Measurements from ENCODE around the gene NANOGP8.
"Not testable (repeated sequence)": the region's sequence is repeated elsewhere in the genome, so short reads cannot be mapped to it uniquely, and the experiment has no call there.

The NANOGP8 gene, protein sequence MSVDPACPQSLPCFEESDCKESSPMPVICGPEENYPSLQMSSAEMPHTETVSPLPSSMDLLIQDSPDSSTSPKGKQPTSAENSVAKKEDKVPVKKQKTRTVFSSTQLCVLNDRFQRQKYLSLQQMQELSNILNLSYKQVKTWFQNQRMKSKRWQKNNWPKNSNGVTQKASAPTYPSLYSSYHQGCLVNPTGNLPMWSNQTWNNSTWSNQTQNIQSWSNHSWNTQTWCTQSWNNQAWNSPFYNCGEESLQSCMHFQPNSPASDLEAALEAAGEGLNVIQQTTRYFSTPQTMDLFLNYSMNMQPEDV

DNA sequence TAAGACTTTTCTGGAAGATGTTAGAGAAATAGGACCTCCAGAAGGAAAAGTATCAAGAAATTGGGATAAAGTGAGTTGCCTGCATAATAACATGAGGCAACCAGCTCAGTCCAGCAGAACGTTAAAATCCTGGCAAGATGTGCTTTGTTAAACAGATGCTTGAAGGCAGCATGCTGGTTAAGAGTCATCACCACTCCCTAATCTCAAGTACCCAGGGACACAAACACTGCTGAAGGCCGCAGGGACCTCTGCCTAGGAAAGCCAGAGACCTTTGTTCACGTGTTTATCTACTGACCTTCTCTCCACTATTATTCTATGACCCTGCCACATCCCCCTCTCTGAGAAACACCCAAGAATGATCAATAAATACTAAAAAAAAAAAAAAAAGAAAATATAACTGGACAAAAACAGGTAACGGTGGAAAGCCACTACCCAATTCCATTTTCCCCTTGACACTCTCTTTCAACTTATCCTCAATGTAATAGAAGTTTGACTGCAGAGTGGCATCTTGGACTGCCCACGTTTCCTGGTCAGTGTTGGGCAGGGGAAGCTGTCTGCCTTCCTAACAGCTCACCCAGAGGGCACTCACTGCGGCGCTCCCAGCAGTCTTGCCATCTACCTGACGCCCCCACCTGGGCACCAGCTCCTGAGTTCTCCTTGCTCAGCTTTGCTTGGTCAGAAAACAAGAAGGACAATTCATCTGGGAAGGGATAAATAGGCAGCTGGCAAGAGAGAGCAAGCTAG, at the start of gene NANOGP8:
Gene NANOGP8, minus strand, starts transcription at position 120 of the 744 bp plus-strand sequence. CDS start 185 bp downstream, outside the sequence.
- not testable (repeated sequence) for DNase-seq

DNA sequence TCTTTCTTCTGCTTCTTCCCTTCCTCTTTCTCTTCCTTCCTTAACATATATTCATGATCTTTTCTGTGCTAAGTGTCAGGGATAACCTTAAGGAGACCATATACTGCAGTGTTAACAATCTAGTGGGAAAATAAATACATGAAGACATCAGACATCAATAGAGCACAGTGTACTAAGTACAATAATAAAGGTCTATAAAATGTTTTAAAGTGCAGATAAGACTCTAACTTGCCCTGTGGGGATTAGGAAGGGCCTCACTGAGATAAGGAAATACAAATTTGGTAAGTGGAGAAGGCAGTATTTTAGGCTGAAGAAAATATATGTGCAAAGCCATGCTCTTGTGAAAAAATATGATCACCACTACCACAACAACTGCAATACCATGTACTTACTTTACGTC, 49.2 kb upstream of the NANOGP8 start:
- no peak for DNase-seq

DNA sequence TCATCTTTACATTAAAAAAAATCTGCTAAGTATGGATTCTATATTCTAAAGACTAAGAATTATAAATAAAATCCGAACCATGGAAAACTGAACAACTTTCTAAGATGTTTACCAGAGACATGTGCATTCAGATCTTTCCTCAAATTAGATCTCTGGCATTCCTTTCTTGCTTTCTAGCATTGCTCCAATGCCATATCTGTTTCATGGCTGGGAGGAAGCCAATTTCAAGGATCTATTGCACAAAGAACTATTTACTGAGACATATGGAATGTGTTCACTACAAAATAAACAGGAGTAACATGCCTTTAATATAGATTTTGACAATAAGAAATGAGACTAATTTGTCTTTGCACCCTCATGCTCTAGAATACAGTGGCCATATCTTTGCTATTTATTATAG, 45.1 kb upstream of the NANOGP8 start:
- DNase-seq = no peak

DNA sequence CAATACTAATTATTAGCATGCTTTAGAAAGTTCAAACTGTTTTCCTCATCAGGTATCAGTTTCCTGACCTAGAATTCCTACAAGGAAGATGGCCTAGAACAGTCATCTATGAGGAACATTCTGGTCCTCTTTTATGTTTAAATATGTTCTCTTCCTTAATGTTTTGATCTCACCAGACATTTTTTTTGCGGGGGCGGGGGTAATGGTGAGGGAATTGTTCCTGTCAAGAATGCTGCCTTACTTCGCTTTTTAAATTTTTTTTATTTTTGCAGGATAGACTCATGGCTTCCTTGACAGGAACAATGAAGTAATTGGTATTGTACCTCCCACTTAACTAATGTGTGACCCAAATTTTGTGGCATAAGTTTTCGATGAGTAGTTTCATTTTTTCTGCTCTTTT, 44.3 kb upstream of the NANOGP8 start:
- no peak for DNase-seq

DNA sequence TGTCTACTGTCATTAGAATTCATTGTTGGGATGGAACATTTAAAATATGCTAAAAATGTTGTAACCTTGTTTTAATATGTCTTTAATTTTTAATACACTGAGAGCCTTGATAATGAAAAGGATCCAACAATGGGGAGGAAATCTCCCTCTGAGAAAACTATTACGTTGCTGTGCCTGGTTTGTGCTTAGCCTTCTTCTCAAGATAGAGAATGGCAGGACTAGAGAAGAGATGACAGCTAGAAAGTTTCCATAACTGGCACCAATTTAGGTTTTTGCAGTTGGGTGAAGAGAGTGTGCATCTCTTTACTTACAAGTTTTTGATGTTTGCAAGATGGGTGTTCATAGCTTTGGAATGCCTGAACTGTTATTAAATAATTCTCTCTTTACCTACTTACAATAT, 42.6 kb upstream of the NANOGP8 start:
- DNase-seq = no peak

DNA sequence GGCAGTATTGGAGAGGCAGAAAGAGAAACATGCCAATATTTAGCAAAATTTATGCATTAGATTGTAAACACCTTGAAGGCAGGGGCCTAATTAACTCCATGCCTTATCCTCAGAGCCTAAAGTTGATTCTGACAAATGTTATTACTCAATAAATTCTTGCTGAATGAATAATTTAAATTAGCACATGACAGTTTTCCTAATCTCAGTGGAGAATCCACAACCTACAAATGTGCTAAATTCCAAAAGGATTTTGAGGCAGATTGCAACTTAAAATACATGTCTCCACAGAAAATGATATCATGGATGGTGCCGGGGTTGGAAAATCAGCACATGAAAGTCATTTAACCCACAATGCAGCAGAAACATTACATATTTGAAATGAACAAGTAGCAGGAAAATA, 41.1 kb upstream of the NANOGP8 start:
- no peak for DNase-seq

DNA sequence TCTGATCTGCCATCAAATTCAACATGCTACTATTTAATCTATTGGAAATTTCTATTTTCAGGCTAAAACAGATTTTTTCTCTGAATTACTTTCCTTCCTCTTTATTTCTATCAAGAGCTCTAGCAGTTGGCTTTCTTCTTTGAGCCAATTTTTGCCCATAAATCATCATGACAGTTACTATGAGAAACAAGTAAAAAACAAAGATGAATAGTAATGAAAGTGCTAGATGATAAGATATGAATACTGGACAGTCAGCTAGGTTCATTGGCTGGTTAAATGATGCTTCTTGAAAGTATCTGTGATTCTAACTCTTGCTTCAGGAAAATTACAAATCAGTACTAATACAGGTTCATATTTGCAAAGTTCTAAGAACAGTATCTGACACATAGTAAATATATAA, 38.6 kb upstream of the NANOGP8 start:
- no peak for DNase-seq

DNA sequence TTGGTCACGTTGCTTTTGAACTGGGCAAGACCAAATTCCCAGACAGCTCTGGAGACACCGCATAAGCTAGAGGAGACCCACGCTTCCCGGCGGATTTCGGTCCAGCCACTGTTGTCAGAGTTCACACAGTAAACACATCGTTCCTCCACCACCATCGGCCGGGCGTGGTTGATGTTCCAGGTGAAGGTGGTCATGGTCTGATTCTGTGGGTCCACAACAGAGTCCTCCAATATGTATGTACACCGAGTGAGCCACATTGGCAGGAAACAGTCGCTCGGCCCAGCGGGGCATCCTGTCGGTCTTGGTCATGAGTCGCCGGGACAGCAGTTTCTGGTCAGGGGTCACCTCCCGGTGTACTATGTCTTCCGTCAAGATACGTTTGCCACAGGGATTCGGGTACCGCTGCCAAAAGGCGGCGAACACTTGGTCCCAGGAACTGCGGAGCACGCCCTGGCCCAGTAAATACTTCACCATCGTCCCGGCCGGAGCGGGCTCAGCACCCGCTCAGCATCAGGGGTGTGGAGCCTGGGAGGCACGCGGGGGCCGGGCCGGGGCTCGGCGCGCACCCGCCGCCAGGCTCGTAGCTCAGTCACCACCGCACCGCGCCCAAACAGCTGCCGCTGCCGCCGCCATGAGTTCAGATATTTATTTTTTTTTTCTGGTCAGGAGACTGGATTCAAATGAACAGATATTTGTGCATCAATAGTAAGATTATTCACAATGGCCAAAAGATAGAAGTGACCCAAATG, 36.7 kb upstream of the NANOGP8 start:
- DNase-seq = no peak

DNA sequence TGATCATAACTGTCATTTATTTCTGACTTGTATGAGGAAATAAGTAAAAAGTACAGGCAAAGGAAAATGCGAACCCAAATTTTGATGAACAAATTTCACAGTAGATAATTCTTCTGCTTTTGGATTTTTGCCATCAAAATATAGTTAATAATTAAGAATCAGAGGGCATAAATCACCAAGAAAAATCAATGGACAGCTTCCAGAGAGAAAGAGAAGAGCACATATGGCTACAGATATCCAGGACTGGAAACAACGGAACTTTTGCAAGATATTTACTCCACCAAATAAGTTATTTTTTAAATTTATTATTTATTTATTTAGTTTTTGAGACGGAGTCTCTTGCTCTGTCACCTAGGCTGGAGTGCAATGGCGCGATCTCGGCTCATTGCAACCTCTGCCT, 35.1 kb upstream of the NANOGP8 start:
- DNase-seq = no peak

DNA sequence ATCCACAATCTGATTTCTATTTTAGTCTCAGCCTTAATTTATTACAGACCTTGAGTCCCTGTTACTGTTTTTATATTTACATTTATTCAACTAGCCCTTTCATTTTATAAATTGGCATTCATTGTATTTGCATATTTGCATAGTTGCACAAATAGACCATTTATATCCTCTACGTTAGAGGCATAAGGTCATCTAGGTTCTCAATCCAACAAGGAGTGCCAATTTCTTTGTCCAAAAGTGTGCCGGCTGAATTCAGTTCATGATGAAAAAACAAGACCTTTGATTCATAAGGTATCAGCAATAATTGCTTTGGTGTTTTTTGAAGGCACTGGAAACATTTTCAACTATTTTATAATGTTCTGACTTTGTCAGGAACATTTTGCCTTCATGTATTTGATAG, 33.9 kb upstream of the NANOGP8 start:
- DNase-seq = no peak

DNA sequence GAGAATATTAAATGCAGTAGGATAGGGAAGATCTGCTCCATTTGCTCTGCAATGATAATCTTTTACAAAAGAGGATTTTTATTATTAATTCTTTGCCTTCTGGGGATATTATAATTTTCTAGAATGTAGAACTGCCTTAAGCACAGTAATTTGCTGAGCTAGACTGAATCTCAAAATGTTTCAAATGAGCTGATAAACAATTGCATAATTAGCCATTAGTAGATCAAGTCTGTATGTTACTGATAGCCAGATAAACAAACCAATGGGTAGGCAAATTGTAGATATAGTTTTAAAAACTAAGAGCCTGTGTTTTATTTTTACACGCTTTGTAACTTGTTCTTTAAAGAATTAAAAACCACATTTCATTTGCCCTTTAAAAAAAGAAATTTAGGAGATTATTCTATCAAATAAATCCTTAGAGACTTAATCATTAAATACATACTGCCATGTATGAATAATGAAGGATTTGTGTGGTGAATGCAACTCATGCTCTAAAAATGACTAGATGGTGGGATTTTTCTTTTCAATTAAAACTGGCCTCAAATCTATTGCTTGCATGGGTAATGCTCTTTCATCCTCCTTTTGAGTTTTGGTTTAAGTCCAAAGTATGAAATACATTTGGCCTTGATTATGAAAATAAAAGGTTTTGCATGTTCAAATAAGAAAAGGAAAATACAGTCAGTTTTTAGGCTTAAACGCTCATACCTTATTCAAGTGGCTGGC, 32.6 kb upstream of the NANOGP8 start:
- no peak for DNase-seq

DNA sequence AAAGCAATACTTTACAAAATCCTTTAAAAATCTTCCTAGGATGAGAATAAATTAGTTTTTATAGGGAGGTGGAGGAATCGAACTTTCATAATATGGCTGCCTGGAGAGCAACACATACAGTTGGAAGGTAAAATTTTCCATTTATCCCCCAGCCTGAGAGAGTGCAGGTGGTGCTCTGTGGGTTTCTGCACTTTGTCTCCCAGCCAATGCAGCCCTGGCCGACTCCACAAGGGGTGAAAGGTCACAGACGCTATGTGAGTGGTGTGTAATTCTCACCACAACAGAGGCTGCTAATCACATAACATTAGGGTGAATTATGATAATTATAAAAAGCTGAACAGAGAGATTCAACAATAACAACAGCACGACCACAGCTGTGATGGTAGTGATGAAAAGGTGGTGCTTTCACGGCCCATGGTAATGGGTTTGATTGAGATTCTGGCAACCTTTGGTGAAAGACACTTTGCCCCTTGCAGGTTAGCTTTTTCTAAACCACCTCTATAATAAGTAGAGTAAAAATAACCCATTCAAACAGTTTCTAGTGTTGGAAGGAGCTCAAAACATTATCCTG, 30.1 kb upstream of the NANOGP8 start:
- DNase-seq = no peak

DNA sequence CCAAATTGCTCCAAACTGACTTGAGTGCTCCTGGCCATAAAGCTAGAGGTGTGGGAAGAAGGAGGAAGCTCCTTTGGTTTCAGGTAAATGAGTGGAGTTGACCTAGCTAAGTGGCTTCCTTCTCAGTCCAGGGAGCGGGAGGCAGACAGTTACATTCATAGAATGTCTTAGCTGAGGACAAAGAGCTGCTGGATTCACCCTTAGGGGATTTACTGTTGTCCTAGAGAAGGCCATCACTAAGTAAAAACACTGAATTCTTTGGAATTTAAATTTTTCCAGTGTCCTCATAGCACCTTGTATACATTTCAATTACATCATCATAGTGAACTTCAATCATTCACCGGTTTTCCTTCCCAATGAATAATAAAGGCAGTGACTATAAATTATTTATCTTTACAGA, 27.3 kb upstream of the NANOGP8 start:
- no peak for DNase-seq

DNA sequence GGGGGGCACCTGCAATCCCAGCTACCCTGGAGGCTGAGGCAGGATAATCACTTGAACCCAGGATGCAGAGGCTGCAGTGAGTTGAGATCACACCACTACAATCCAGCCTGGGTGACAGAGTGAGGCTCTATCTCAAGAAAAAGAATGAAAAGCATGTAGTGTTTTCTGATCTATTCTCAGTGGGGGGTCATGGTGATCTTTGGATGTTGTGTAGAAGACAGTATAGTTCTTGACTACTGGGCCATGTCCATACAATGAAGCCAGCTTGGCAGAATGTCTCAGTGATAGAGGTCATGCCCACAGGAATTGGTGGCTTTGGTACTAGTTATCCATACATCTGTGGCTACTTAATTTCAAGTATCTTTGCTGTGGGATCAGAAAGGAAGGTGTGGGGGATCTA, 26.8 kb upstream of the NANOGP8 start:
- no peak for DNase-seq

DNA sequence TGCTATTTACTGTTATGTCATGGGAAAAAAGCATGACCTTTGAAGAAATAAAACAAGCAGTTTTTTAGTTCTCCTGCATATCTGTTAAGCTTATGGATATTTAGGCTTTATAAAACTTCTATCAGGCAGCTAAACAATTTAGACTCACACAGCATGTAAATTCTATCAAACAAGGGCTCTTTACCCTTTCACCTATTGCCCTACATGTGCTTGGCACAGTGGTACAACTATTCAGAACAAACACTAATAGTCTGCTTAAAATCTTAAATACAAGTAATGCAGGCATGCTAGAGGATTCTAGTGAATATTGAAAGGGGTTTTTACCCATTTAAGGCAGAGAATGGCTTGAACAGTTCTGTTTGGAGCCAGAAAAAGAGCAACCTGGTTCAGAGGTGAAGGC, 23.4 kb upstream of the NANOGP8 start:
- DNase-seq = no peak

DNA sequence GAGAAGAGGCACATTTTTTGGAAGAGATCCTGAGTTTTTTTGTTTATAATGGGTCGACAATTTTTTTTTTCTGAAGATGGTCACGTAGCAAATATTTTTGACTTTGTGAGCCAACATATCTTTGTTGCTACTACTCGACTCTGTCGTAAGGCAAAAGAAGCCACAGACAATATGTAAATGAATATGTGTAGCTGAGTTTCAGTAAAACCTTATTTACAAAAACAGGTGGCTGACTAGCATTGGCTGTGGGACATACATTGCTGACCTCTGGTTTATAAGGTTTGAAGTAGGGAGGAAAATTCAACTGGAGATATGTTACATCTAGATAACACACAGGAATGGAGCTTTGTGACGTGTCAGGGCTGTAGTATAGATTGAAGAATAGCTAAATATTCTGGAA, 22.5 kb upstream of the NANOGP8 start:
- DNase-seq = no peak

DNA sequence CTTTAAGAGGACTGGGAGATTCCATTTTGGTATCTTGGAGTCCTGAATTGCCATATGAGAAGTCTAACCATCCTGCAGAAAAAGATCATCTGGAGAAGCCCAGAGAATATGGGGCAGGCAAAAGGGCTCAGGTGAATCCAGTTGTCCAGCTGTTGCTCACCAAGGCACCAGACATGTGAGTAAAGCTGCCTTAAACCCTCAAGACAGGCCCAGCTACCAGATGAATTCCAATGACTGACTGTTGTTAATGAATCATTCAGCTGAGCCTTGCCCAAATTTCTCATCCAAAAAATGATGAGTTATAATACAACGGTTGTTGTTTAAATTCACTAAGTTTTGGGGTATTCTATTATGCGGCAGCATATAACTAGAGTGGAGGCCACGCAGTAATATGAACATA, 22.0 kb upstream of the NANOGP8 start:
- no peak for DNase-seq

DNA sequence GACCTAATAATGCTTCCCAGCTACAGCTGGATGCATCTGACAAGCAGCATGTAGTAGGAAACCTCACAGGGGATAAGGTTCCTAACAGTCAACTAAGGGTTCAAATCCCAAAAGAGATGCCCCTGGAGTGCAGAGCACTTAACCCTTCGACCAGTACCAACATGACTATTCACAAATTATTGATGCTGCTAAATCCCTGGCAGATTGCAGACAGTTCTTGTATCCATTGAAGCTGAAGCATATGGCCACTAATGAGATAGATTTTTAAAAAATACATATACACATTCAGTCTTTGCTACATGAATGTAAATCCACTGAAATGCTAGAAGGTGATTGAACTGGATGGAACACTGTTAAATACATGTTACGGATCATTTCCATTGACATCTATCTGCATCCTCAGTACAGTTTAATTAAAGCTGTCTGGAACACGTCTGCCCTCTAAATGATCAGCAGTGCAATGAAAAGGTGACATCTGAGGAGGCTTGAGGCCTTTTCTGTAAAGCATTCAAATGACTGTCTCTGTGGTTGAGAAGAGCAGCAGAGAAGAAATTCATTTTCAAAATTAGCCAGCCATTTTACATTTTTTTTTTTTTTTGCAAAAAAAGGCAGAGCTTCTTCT, 19.5 kb upstream of the NANOGP8 start:
- no peak for DNase-seq

DNA sequence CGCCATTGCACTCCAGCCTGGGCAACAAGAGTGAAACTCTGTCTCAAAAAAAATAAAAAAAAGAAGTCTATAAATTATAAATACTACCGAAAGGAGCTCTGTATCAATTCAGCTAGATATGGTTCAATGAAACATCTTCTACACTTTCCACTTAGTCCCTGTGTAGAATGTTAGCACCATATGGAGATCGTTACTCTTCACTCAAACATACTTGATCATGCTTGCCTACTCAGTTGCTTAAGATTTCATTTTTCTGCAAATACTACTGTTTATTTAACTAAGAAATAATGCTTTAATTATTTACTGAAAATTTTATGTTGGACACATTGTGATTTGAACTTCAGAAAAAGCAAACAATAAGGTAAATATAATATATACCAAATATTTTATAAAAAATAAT, 17.1 kb upstream of the NANOGP8 start:
- DNase-seq = no peak

DNA sequence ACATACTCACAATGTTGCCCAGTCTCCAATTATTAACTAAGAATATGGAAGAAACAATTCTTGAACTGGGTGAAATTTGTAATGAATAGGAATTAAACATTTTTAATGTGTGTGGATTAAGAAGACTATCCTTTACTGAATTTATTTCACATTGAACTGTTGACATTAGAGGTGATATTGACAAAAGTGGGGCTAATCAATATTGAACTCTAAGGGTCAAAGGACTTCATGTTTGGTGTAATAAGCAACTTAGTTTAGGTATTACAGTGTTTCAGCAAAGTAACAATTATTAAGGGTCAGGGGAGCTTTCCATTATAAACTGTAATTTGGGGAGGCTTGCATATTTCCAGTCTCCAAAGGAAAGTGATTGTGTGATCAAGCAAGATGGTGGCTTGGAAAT, 16.2 kb upstream of the NANOGP8 start:
- no peak for DNase-seq

DNA sequence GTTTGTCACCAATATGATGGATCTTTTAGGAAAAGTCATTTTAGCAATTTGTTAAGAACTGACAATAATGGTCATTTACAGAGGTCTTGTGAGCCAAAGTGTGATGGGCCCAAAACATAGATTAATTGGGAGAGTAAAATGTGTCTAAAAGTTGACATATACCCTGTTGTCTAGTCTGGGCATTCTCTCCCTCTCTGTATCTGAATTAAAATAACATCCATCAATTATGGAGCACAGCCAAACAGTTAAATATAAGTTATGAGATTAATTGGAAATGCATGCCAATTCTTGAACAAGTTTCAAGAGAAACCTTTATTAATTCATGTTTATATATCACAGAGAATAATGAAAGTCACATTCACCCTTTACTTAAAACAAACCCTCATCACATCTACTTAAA, 13.6 kb upstream of the NANOGP8 start:
- DNase-seq = no peak

DNA sequence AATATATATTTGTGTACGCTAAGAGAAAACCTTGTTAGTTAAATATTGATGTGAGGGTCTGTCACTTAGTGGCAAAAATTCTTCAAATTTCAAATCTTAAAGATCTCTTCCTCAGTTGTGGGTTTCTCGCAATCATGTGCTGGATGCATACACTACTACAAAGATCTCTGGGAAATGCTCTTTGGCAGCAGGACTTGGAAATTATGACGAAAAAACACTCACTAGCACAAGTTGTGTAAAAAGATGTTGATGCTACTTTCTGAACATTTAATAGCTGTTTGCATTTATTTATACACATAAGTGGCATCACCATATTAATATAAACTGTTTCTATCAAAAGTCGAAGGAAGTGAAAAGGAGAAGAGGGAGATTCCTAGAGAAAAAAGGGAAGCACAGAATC, 10.8 kb upstream of the NANOGP8 start:
- no peak for DNase-seq

DNA sequence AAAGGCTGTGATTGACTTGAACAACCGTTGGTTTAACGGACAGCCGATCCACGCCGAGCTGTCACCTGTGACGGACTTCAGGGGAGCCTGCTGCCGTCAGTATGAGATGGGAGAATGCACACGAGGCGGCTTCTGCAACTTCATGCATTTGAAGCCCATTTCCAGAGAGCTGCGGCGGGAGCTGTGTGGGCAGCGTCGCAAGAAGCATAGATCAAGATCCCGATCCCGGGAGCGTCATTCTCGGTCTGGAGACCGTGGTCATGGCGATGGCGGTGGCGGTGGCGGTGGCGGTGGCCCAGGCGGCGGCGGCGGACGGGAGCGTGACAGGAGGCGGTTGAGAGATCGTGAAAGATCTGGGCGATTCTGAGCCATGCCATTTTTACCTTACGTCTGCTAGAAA, 7.8 kb upstream of the NANOGP8 start:
- DNase-seq = no peak
